Occipital lobe (tissue), 2 donors: ENCODE measurements around the gene FLNA. TPM values are rescaled to one million over a fixed set of nuclear protein-coding genes. Genes with fewer than 3 reads are reported as not detected.
"Not testable (repeated sequence)": the region's sequence is repeated elsewhere in the genome, so short reads cannot be mapped to it uniquely, and the experiment has no call there.

ENCODE experiments used
- DNase-seq: peaks from one replicate; lab custom pipeline; 2025; lab: John Stamatoyannopoulos, UW
- total RNA-seq: library from RNA; depleted of rRNA; stranded (reverse); fragments of >200 nt; gene quantifications from one replicate; pipeline ENCODE4 v1.2.3, GENCODE V29; 2014

The FLNA gene
- total RNA-seq, 1 donor from 2014 or later = 73.0 TPM

DNA sequence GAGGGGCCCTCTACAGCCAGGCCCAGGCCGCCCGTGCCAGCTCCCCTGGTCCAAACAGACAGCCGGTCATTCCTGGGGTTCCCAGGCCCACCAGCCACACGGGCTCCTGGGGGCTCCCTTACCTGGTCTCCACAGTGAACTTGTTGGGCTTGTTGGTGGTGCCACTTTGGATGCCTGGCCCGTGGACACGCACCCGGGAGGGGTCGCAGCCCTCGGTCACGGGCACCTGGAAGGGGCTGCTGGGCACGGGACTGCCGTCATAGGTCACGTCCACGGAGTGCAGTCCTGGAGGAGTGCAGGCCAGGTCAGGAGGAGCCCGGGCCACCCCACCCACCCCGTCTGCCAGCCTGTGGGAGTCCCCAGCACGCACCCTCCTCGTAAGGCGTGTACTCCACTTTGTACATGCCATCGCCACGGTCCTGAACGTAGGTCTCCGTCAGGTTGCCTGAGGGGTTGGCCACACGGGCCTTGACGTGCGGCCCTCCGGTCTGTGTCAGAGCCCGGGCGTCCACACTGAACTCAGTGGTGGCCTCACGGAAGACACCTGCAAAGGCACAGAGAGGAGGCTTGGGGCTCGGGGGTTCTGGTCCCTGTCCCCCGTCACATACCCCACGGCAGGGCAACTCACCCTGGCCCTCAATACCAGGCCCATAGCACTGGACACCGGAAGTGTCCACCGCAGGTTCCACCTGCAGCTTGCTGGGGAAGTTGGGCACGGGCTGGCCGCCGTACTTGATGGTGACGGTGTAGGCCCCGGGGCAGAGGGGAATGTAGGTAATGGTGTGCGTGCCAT lies 14.9 kb downstream of the FLNA start:
- DNase-seq = no peak

GRCh38 chrX:154358829-154359228 lies 15.6 kb downstream of the FLNA start:
- no peak for DNase-seq

DNA sequence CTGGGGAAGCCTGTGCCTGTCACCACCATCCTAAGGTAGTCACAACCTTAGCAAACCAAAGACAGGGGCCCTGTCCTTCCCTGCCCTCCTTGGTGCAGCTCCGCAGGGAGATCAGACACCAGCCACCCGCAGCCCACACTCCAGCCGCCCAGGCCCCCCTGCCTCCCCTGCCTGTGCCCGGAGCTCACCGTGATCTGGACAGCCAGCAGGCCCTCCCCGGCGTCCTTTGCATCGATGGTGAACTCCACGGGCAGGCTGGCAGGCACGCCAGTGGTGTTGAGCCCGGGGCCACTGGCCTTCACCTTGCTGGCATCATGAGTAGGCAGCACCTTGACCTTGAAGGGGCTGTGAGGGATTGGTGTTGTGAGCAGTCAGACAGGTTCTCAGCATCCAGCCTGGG lies 16.4 kb downstream of the FLNA start:
- DNase-seq = no peak

GRCh38 chrX:154357205-154357604 lies 17.2 kb downstream of the FLNA start:
- DNase-seq = no peak

- DNase-seq = no peak
These were observed 17.8 kb downstream of the FLNA start for GRCh38 chrX:154356596-154356995.

GRCh38 chrX:154355776-154356140 lies 18.7 kb downstream of the FLNA start:
- DNase-seq = no peak

- DNase-seq = no peak
These were observed 19.2 kb downstream of the FLNA start for GRCh38 chrX:154355094-154355775.

DNA sequence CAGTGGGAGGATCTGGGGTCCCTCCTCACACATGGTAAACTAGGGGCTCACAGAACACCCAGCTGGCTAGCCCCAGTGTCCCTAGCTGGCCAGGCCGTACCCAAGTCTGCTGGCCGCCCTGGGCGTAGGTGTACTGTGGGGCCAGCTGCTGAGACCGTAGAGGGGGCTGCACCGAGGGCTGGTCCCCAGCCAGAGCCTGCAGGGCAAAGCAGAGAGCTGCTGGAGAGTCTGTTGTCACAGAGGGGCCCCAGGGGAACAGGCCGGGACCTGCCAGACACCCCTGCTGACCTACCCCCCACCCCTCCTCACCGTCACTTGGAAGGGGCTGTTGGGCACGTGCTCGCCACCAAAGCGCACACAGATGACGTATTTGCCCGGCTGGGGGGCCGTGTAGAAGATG lies 19.9 kb downstream of the FLNA start:
- no peak for DNase-seq

GRCh38 chrX:154354013-154354412 lies 20.4 kb downstream of the FLNA start:
- no peak for DNase-seq

DNA sequence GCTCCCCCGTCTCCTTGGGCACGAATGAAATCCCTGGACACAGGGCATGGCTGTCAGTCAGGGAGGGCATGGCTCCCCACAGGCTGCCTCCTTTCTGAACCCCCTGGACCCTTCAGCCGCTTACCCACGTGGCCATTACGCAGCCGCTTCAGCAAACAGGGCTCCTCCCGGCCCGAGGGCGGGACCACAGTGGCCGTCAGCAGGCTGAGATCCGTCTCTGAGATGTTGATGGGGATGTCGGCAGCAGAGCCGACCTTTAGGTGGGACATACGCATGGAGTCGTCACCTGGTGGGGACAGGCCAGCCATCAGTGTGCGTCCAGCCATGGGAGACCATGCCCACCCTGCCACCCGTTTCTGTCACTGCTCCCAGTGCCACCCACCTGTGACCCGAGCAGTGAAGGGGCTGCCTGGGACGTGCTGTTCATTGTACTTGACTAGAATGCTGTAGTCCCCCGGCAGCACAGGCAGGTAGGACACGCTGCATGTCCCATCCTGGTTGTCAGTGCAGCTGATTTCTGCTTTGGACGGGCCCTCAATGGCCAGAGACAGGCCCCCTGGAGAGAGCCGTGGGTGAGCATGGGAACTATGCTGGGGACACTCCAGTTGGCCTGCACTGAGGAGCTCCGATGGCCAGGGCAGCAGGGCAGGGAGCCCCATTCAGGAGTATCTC lies 21.1 kb downstream of the FLNA start:
- DNase-seq = no peak

DNA sequence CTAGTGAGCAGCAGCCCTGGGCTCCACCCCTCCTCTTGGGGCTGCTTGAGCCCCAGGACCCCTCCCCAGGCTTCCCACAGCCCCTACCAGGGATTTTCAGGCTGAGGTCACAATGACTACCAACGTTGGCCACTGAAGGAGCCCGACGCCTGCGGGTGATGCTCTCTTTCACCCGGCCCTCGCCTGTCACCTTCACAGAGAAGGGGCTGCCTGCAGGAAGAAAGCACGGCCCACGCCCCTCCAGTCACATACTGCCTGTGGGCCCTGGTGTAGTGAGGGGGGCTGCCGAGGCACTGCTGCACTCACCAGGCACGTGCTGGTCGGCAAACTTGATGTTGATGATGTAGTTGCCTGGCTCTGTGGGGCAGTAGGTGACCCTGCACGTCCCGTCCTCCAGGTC lies 22.0 kb downstream of the FLNA start:
- no peak for DNase-seq

DNA sequence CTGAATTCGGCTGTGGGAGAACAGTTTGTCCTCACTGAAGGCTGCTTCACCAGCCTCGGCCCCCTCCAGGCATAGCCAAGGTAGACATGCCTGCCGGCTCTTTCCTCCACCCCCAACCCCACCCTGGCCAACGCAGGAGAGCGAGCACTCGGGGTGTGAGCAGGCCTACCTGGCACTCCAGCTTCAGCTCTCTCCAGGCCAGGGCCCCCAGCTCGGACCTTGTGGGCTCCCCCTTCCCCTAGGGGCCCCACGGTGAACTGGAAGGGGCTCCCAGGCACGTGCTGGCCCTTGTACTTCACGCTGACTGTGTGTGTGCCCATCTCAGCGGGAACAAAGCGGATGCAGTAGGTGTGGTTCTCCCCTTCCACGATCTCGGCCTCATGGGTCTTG lies 22.4 kb downstream of the FLNA start:
- no peak for DNase-seq

DNA sequence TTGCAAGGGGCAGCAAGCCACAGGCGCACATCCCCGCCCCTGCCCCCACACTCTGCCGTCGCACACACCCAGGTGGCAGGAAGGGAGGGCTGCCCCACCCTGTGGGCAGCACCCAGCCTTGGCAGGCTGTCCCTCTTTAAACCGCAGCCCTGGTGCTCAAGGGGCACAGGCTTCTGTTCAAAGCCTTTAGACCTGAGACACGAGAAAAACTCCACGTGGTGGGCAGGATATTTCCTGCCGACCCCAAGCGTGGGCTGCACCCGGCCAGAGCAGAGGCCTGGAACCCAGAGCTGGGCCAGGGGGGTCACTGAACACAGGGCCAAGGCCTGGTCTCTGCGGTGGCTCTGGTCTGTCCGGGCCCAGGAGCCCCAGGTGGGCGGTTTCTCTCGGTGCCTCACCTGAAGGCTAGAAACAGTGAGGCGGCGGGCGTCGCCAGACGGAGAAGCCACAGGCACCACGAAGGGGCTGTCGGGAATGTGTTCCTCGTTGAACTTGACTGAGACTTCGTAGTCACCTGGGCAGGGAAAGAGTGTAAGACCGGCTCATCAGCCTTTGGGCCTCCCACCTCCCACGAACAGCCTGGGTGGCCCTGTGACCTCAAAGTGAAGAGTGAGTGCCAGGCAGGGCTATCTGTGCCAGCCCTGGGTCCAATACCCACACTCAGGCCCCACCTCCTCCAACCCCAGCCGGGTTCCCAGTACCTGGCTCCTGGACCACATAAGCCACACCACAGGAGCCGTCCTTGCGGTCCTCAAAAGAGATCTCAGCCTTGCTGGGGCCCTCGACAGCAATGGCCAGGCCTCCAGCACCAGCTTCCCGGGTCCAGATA lies 23.0 kb downstream of the FLNA start:
- DNase-seq = no peak

- DNase-seq = no peak
These were observed 23.8 kb downstream of the FLNA start for GRCh38 chrX:154350429-154351182.

GRCh38 chrX:154349979-154350378 lies 24.5 kb downstream of the FLNA start:
- no peak for DNase-seq

DNA sequence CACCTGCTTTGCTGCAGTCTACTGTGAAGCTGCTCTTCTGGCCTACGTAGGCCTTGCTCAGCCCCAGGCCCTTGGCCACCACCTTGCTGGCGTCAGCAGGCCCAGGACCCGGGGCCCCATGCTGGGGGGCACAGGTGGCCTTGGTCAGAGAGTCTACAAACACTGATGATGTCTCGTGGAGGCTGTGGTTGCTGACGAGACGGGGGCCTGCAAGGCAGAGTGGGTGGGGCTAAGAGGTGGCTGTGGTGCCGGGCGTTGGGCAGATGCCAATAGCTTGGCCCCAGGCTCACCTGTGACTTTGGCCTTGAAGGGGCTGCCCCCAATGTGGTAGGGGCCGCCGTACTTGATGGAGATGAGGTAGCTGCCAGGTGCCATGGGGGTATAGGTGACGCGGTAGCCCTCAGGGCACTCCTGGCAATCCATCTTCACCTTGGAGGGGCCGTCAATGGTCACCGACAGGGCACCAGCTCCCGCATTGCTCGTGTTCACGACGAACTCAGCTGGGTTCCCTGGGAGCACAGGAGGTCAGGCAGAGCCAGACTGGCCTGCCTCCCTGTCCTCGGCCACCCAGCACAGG lies 25.0 kb downstream of the FLNA start:
- no peak for DNase-seq

GRCh38 chrX:154348646-154349358 lies 25.6 kb downstream of the FLNA start:
- DNase-seq = no peak

- no peak for DNase-seq
These were observed 26.3 kb downstream of the FLNA start for GRCh38 chrX:154348114-154348531.

- not testable (repeated sequence) for DNase-seq
These were observed 30.8 kb downstream of the FLNA start for GRCh38 chrX:154343620-154344019.

GRCh38 chrX:154343063-154343462 lies 31.4 kb downstream of the FLNA start:
- not testable (repeated sequence) for DNase-seq
